ENCODE results near the gene RPS21.
"Not testable (repeated sequence)": the region's sequence is repeated elsewhere in the genome, so short reads cannot be mapped to it uniquely, and the experiment has no call there.

The RPS21 gene

DNA sequence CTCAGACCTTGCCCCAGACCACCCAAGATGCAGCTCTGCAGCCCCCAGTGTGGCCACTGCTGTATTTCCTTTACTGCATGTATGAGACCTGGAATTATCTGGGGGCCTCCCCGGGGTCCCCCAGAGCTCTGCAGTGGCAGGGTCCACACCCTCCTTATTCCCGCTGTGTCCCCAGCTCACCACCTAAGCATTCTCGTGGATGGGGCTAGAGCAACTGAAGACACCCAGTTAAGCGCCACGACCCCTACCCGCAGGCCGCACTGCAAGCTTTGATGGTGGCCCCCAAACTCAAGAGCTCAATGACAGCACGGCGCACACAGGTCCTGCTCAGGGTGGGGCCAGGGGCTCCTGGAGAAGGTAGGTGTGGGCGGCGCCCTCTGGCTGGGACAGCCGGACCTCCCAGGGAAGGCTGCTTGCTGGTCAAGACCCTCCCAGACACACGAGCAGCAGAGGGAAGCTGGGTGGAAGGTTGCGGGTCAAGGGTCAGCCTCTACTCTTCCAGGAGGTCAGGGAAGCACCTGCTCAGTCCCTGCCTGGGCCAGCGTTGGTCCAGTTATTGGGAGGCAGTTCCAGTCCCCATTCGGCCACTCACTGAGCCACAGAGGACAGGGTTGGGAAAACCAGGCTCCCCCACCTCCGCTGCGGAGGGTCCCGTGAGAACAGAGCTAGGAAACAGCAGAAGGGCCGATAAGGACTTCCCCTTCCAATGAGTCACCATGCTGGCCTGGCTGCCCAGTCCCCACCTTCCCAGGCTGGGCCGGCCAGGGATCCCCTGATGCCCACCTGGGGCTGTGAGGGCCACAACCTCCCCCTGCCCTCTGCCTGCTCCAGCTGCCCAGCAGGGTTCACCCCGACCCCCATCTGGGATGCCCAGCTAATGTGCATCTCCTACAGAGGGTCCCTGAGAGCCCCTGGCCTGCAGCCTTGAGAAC lies 22.7 kb upstream of the RPS21 start:
- FAIRE-seq: no peak
- DNase-seq (ENCODE audit: extremely low spot score, insufficient read length, low read depth): no peak

DNA sequence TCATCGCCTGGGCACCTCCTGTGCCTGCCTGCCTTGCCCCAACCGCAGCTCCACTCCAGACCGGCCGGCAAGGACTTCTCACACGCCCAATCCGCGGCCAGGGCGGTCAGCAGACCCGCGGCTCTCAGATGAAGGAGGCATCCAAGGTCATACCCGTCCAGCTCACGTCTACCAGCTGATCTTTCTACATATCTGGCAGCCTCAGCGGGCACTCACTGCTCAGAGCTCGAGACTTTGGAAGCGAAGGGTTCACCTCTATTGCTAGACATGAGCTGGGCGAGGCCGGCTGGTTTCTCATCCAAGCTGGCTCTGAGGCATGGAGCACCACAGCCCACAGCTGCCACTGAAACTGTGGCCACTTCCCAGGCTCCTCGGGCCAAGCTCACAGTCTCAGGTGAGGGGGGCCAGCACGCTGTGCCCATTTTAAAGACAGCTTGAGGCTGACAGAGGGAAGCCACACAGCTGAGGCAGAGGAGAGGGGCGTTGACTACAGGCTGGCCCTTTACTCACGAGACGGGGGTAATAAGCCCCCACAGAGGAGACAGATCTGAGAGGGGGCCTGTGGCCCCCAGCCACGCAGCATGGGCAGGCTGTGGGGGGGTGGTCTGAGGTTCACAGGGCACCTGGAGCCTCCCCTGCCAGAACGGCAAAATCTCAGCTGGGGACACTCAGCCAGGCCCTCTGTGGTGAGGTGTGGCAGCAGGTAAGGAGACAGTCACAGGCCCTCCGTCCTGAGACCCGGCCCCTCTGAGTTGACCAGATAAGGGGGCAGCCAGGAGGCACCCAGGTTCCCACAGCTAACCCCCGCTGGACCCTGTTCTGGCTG lies 21.8 kb upstream of the RPS21 start:
- no peak for DNase-seq (ENCODE audit: extremely low spot score, insufficient read length, low read depth)
- no peak for FAIRE-seq

DNA sequence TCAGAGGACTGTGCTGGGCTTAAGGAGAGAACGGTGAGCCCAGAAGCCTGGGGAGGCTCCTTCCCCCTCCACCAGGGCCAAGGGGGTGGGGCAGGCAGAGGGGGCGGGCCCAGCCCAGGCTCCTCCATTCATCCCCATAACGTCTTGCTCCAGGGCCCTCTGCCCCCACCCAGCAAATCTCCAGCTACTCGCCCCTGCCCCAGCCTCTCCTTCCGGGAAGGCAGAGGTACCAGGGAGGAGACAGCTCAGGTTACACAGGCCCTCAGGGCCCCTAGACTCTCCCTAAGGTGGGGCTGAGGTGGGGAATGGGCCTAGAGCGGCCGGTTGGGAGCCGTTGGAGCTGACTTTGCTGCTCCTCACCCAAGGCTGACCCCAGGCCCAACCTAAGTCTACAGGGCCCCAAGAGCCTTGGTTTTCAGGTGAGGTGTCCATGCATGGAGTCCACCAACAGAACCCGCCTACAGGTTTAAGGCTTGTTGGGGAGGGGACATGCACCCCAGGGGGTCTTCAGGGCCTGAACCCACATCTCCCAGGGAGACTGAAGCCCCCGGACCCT lies 21.0 kb upstream of the RPS21 start:
- DNase-seq (ENCODE audit: extremely low spot score, insufficient read length, low read depth) (no peak), FAIRE-seq (no peak)

DNA sequence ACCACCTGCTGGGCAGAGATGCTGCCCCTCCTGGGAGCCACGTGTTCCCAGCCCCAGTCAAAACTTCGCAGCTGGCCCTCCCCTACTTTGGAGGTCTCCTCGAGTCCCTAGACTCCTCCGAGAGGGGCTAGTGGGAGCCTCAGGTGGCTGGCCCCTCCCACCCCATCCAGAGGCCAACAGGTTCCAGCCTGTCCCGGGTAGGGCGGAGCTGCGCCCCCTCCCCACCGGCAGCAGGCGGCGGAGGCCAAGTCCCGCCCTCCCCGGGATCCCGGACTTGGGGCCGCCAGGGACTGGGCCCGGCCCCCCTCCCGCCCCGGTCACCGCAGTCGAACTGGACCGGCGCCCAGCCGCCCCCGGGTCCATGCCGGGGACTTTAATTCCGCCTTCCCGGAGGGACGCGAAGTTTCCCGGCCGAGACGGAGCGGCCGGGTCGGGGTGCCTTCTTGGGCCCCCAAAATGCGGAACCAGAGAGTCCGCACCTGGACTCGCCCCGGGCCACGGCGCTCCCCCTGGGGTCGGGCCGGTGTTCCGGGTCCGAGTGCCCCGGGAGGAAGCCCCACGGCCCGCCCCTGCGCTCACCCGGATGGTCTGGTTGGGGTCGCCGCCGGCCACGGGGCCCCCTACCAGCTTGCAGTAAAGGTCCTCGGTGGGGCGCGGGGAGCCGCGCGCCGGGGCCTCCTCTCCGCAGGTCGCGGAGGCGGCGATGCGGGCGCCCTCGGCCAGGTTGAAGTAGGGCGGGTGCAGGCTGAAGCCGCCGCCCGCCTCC lies 20.4 kb upstream of the RPS21 start:
- DNase-seq (ENCODE audit: extremely low spot score, insufficient read length, low read depth) (no peak), FAIRE-seq (no peak)

DNA sequence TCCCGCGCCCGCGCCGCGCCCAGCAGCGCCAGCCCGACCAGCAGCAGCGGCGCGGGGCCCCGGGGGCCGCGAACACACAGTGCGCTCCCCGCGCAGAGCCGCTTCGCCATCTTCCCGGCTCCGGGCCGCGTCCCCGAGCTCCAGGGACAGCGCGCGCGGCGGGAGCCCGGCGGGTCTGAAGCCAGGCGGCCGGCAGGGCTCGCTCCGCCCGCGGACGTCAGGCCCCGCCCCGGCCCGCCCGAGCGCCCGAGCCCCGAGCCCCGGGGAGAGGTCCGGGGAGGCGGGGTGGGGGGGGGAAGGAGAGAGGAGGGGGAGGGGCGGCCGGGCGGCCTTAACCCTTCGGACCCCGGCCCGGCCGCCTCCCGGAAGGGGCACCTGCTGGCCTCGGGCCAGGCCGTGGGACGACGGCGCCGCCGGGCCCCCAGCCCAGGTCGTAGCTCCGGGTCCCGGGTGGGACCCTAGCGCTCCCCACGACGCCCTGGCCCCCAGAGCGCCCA lies 19.7 kb upstream of the RPS21 start, which contains the start of gene LAMA5:
Gene LAMA5 (minus strand): TSS at position 177 of the 497 bp plus-strand sequence. CDS start 67 bp downstream, at position 110.
- DNase-seq (ENCODE audit: extremely low spot score, insufficient read length, low read depth): peak; percentile 53
- no peak for FAIRE-seq

DNA sequence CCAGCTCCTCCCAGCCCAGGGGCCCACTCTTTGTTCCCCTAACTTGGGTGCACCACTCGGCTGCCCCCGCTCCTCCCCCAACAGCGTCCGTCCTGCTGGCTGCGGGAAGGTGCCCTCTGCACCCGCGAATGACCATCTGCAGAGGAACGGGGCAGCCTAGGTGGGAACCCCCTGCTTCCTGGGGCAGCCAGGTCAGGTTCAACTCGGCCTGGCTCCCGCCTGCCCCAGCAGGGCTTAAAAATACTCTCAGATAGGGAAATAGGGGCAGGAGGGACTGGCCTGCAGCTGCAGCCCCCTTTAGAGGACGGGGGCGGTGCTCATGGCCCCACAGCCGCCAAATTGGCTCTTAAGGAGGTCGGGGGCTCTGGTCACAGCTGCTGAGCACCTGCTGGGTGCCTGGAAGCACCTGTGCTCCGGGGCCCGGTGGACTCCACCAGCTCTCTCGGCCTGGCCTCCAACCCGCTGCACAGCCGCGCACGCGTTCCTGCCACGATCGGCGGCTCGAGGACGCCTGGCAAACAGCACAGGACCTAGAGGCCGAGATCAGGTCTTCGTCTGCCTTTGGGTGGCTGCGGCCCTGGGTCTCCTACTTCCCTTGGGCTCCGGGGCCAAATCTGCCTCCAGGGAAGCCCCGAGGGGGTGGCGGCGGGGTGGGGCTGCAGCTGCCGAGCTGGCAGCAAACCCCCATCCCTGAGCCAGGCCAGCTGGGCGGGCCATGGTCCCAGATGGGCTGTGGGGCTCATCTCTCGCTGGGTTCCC lies 19.1 kb upstream of the RPS21 start:
- FAIRE-seq: no peak

DNA sequence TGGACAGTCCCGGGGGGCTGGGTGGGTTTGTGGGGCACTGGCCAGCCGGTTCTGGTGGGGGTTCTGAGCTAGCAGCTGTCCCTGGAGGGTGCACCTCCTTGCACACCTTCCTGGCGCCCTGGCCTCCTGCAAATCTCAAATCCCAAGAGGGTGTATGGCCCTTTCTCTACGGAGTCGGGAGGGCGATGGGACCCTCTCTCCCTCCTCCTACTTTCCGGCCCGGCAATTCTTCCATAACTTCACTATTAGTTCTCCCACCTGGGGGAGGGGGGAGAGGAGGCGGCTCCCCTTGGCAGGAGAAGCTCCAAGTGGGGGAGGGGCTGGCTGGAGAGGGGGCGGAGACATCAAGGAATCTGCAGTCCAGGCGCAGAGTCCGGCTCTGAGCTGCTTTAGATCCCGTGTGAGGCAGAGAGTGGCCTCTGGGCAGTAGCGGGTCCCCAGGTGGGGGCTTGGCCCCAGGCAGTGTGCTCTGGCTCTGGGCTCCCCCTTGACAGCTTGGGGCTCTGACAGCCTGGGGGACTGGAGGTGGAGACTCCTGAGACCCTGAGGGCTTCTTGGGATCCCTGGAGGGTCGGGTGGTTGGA lies 18.4 kb upstream of the RPS21 start:
- no peak for DNase-seq (ENCODE audit: extremely low spot score, insufficient read length, low read depth)
- no peak for FAIRE-seq

More for the DNA sequence above, 19.1 kb upstream of the RPS21 start:
- no peak for DNase-seq (ENCODE audit: extremely low spot score, insufficient read length, low read depth)

DNA sequence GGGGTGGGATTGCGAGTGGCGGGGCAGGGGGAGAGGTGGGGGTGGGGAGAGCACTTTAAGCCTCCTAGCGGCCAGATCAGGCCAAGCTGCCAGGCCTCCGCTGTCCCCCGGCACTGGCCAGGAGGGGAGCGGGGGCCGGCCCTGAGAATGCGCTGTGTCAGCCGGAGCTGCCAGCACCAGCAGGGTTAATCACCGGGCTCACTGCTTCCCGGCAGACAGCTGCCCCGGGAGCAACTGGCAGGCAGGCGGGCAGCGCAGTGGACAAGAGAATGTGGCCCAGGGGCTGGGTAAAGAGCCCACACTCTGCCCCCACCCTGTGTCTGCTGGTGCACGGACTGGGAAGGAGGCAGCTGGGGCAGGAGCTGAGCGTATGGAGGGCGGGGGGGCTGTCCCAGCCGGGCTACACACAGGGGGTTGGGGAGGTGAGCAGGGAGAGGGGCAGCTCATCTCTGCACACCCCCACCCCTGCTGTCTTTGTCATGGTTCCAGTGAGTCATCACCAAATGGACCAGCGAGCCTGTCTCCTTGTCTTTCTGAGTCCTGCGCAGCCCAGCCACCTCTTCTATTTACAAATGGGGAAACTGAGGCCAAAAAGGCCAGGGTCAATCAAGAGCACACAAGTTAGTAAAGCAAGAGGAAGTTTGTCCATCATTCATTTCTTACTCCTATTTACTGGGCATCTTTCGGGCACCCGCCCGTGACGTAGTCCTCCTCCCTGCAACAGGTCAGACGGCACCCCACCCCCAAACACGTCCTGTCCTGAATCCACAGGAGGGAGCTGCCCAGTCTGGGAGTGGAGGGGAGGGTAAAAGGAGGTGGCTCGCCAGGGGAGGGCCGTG lies 17.7 kb upstream of the RPS21 start:
- FAIRE-seq (no peak), DNase-seq (ENCODE audit: extremely low spot score, insufficient read length, low read depth) (no peak)

DNA sequence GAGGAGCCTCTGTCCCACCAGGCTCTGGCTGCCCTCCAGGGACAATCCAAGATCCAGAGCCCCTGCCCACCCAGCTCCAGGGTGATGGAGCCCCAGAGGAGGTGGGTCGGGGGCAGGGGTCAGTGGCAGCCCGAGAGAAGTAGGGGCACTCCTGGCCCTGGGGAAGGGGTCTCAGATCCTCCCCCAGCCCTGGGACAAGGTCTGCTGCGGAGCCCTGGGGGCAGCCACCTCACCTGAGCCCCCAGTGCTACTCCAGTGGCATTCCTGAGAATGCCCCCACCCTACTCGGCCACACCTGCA lies 17.1 kb upstream of the RPS21 start:
- DNase-seq (ENCODE audit: extremely low spot score, insufficient read length, low read depth) (no peak), FAIRE-seq (no peak)

DNA sequence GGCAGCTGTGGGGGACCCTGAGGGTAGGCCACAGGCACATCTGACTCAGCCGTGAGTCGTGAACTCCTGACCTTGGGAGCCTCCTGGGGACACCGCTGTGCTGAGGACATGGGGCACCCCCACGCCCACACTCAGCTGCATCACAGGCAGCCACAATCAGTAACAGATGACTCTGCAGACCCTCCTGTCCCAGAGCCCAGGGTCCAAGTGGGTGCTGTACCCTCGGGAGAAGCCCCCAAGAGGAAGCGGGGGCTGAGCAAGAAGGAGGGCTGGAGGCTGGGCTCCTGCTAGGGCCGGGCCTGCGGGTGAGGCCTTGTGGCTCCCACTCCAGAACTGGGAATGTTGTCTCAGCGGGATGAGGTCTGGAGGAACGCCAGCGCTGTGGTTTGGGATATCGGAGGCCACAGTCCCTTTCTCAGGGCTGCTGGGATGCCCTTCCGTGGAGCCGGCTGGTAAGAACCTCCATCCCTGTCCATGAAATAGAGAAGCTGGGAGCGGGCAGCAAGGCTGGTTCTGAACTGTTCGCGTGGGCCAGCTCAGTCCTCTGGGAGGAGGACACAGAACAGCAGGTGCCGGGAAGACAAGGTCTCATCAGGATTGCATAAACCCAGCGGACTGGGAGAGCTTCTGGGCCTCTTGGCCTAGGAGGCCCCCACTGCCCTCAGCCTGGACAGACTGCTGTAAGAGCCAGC lies 16.6 kb upstream of the RPS21 start:
- no peak for FAIRE-seq
- no peak for DNase-seq (ENCODE audit: extremely low spot score, insufficient read length, low read depth)

DNA sequence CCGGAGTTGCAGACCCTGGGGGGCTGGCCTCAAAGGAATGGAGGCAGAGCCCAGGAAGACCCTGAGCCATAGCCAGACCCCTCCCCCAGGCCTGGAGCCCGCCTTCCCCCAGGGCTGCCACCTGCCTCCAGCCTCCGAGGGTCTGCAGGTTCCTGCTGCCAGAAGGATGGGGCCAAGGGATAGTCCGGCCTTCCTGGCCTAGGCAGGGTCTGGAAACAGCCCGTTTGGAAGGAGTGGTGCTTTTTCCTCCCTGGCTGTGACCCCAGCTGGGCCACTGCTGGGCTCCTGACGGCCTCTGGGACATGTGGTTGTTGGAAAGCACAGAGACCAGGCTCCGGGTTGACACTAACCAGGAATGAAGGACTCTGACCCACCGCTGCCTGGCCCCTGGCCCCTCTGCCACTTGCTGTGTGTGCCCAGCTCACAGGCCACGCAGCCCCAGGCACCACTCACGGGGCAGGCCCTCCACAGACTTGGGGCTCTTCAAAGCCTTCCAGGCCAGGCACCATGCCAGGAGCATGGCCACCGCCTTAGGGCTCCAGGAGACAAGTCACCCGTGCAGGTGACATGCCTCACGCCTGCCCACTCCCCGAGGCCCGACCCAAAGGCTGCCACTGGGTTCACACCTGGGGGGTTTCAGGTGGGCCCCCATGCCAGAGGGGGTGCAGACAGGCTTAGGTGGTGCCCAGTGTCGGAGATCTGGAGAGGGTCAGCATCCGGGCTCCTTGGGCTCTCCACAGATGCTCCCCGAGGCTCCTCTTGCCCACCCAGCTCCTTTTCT lies 15.9 kb upstream of the RPS21 start:
- DNase-seq (ENCODE audit: extremely low spot score, insufficient read length, low read depth): no peak
- FAIRE-seq: no peak

DNA sequence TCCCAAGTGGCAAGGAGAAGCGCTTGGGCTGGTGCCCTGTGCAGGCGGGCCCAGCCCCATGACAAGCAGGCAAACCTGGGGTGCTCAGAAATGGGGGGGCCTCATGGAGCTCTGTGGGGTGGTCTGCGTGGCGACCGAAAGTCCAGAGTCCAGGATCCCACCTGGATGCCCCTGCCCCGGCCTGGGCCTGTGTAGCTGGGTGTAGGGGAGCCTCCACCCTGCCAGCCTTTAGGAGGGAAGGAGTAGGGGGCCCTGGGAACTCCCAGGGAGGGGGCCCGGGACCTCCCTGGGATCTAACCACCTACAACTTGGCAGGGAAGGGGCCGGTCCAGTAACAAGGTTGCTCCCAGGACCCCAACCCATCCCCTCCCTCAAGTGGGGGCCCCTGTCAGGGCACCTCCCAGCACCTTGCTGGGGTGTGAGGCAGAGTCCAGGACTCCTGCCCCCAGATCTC lies 15.3 kb upstream of the RPS21 start:
- no peak for DNase-seq (ENCODE audit: extremely low spot score, insufficient read length, low read depth)
- FAIRE-seq: no peak

DNA sequence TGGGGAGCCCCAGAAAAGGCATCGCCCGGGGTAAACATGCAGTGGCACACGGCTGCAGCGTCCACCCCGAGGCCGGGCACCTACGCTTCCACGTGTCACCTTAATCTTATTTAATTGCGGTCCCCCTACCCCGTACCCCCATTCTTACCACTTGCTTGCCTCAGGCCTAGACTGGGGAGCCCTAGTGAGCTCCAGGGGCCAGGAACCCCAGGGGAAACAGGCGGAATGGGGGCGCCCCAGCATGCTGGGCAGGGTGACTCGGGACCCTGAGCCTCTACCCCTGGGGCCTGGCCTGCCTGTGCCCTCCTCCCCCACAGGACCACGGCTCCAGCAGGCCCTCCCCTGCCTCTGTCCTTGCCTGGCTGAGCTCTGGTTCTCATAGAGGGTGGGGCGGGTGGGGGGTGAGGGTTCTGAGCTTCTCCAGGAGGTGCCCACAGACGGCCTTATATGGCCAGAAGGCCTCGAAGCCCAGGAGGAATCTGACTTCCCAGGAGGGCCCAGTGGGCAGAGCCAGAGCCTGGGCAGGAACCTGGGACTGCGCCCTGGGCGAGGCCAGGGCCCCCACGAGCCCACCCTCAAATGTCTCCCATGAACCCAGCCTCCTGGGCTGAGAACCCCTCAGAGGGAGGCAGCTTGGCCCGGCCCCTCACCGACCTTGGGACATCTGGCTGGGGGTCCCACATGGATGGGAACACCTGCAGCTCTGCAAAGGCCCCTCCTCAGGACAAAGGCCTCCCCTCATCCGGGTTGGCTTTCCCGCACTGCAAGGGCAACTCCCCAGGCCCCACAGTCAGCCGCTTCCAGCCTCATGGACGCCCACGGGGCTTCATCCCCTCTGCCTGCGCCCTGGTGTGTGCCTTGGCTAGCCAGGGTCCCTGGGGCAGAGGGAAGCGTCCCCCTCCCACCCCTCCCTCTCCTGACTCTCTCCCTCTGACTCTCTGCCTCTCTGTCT lies 14.6 kb upstream of the RPS21 start:
- DNase-seq (ENCODE audit: extremely low spot score, insufficient read length, low read depth): no peak
- FAIRE-seq: no peak

DNA sequence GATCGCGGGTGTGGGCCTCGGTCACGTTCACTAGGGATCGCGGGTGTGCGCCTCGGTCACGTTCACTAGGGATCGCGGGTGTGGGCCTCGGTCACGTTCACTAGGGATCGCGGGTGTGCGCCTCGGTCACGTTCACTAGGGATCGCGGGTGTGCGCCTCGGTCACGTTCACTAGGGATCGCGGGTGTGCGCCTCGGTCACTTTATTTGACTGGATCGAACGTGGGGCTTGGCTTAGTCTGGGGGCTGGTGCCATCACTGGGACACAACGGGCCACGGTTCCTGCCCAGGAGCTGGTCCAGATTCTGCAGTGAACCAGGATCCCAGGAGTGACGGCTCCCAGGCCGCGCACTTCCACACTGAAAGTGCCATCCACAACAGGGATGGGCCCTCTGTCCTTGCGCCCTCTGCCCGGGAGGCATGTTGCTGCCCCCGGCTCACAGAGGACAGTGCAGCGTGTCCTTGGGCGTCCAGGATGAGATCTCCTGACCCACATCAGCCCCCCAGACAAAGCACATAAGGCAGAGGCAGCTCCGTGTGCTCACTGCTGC lies 13.2 kb upstream of the RPS21 start:
- DNase-seq (ENCODE audit: extremely low spot score, insufficient read length, low read depth); FAIRE-seq: not testable (repeated sequence)

Measured in GM18507 (cell line).